ENCODE data around the gene S100PBP.
A peak's percentile ranks its signal among the peaks of the same experiment; 100 is the strongest.

S100PBP gene

DNA sequence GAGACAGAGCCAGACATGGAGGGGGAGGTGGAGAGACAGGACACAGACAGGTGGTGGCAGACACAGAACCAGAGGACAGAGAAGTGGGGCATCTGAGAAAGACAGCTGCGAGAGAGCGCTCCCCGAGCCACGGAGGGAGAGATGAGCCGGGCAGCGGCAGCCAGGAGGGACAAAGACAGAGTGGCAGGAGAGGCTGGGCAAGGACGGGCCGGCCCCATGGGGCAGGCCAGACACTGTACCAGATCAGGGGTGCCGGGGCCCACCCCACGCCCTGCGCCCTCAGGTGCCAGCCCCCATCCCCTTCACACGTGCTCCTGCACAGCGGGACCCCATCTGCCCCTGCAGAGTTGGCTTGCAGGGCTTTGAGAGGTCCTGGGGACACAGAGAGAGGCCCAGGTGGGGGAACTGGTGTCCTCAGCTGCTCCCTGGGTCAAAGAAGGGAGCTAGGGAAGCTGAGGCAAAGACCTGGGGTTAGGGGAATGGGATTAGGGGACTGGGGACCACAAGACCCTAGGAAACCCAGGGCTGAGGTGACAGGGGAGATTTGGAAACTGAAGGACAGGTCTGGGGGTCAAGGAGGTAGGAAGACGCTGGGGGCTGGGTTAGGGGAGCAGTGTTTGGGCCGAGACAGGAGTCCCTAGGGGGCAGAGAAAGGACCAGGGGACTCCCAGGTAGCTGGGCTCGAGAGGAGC, 52.6 kb downstream of the S100PBP start:
- DNase-seq, result peak in 1 of 51 donors; percentile 40

DNA sequence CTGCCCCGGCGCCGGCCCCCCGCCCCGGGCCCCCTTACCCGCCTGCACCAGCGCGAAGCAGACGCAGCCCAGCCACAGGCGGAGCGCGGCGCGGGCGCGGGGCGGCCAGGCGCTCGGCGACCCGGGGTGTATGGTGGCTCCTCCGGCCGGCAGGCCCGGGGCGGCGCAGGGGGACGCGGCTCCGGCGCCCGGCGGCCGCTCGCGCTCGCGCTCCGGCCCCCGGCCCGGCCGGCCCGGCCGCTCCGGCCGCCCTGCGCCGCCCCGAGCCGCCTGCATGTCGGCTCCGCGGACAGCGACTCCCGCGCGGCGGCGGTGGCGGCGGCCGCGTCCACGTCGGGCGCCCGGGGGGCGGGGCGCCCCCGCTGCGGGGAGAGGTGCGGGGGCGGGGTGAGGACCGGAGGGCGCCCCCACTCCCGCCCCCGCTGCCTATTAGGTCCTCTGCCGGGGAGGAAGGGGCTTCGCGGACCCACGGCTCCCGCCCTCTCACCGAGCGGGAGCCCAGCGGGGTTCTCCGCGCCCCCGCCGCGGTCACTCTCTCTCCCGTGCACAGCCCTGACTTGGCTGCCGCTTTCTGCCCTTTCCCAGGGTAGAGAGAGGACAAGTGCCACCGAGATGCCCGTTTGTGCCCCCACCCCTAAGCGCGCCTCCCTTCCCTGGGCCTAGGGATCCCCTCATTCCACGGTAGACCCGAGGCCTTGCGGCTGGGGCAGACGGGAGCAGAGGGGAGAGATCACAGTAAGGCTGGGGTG, 53.3 kb downstream of the S100PBP start, which contains the start of gene FNDC5:
Gene FNDC5 (minus strand): TSS at position 298 of the 749 bp plus-strand sequence.
- DNase-seq, result peak in 3 of 51 donors; percentile 20 to 26 (median 23)

DNA sequence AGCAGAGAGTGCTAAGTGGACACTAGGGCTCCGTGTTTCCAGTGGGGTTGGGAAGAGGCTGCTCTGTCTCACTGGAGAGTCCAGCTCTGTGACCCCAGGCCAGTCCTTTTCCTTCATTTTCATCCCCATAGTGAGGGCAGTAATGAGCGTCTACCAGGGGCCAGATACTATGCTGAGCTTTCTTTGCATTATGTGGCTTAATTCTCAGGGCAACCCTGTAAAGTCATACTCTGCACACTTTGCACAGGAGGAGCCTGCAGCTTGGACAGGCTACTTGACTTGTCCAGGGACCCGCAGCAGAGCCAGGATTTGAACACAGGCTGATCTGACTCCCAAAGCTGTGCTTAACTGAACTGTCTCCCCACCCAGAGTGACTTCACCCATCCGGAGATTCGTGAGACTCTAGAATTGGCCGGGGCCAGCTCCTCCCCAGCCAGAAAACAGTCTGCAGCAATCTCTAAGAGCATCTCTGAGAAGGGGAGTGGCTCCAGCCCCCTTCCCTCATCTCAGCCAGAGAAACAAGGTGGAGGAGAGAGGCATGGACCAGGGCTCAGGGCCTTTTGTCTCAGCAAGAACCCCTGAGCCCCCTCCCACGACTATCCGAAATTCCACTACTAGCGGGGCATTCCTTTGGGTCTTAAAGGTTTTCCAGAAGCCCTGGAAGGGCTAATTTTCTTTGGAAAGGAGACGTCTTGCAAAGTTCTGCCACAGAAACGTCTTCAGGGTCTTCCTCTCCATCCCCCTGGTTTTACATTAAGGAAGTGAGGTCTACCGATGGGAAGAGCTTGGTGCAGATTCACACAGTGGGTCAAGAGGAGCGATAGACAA, 54.1 kb downstream of the S100PBP start:
- no peak for DNase-seq

DNA sequence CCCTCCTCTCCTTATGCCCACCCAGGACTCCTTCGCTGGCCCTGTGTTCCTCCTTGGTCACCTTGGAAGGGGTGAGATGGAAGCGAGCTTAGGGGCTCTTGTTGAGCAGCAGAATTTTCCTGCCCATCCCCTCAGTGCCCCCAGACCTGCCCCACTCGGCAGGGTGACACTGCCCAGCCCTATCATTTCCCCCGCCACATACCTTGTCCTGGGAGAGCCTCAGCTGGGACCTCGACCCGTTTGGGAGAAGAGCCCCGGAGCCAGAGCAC, 54.7 kb downstream of the S100PBP start:
- no peak for DNase-seq

DNA sequence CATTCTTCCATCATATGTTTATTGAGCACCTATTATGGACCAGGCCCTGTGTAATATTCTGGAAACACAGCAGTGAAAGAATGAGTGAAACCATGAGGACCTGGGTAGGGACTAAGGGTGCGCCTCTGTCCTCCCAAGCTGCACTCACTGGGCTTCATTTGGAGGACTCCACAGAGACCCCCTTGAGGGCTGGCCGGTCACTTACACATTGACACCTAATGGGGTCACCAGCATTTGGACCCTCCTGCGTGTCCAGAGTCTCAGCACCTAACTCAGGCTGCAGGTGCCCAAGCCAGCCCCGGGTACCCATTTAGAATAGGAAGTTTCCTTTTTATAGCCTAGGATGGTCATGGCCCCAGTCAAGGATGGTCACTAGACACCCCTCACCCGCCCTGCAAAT, 56.0 kb downstream of the S100PBP start:
- DNase-seq, result no peak

DNA sequence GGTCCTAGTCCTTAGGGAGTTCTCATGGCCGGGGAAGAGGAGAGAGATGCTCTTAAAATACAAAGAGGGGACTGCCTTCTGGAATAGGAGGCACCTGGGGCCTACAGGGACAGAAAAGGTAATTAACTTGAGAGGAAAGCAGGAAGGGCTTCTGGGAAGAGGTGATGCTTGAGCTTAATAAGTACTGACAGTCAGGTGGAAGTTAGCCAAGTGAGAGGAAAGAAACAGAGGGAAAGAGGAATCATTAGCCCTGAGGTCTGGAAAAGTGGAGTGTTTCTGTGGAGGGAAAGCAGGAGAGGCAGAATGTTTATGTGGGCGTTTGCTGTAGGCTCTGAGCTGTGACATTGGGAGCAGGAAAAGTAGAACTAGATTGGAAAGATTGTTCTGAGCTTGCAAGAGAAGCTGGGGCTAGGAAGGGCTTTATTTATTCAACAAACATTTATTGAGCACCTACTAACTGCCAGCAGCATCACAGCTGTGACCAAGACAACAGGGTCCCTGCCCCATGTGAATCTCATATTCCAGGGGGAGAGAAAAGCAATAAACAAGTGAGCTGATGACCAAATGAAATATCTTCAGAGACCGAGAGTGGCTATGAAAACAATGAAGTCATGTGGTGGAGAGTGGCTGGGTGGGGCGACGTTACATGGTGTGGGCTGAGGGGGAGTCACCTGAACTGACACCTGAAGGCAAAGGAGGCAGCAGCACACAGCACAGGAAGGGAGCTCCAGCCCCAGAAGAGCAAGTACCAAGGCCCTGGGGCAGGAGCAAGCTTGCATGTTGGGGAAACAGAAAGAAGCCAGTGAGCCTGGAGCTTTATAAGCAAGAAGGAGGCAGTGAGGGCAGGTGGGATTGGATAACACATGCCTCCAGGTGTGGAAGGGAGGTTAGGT, 57.7 kb downstream of the S100PBP start:
- no peak for DNase-seq

DNA sequence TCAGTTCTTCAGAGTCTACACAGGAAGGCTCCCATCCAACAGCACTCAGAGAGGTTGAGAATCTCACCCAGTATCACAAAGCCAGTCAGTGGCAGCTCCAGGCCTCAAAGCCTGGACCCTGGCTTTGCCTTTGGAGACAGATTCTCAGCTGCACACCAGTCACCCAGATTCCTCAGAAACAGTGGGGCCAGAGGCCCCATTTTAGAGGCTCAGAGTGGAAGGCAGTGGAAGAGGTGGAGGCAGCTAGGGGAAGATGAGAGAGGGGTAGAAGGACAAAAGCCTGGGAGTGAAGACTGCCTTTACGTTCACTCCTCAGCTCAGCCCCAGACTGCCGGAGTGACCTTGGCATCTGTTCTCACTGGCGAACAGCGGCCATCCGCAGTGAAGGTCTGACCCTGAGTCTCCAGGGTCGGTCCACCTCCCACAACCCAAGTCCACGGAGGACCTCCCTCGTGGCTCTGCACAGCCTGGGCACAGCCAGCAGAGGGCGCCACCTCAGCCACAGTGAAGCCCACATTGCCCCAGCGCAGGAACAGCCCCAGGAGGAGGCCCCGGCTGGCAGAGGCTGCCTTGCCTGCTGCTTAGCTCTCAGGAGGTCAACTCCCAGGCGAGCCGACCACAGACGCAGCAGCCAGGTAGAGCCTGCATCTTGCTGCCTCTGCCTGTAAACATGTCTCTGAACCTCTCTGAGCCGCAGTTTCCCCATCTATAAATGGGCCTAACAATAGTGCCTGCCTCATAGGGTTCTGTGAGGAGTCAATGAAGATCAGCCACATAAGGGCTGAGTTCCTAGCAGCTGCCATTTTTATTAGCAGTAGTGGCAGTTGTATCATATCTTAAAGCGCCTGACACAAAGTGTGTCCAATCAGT, 59.1 kb downstream of the S100PBP start:
- peak in 29 of 51 donors; percentile 17 to 73 (median 31) for DNase-seq

DNA sequence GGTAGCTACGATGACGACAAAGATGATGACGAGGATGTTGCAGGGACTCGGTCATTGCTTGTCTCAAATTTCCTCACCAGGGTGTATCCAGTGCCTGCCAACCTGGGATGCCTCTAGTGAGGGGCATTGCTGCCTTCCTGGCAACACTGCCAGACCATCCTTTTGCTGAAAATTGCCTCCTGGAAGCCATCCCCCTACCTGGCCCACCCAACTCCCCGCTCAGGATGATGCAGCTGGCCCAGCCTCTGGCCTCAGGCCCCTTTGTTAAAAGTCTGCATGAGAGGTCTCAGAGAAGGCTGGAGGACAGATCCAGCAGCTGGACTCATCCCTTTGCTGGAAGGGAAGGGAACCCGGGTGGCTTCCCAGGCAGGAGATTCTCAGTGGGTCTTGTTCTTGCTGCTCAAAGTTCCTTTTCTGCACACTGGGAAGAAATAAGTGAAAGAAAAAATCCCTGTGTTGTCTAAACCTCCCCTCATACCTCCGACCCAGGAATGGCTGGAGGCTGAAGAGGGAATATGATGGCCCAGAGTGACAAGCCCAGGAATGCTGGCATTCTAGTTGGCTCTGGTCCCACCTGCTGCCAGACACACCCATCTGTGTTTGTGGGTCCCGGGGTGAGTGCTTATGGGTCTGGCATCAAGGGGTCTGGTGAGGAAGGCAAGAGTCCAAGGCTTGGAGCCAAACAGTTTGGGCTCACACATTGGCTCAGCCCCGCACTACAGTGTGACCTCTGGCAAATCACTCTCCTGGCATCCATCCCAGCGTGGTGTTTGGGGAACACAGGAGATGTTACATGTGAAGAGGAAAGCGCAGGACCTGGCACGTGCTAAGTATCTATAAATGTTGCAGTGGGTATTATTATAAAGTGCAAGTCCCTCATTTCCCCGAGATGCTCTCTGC, 60.0 kb downstream of the S100PBP start:
- DNase-seq, result peak in 2 of 51 donors; percentile 27 to 39

DNA sequence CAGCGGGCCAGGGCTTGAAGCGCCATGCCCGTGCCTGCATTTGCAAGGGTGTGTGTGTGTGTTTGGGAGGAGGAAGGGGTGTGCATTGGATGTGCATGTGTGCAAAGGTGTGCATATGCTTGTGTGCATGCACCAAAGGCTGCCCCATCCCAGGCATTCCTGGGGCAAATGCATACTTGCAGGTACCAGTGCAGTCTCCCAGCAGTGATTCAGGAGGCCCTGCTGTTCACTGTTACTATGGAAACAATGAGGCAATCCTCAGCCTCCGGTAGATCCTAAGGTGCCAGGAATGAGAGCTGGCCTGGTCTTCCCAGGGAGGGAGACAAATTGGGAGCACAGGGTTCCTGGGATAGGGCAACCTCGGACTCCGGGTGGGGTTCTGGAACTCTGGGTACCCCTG, 60.7 kb downstream of the S100PBP start:
- peak in 4 of 51 donors; percentile 22 to 29 (median 26) for DNase-seq

DNA sequence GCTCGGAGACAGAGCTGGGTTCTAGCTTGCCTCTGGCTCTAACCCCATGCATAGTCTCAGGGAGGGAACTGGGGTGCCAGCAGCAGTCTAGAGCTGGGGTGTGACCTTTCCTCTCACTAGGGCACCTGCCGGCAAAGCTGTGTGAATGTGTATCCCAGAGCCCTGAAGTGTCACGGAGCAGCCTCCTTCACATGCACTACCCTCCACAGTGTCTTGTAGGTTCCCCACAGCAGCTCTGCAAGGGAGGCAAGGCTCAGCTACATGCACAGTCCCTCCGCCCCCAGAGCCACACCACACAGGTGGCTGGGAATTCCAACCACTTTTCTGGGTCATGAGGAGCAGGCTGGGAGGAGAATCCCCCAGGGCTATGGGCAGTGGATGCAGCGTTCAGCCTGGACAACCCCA, 61.2 kb downstream of the S100PBP start:
- no peak for DNase-seq

DNA sequence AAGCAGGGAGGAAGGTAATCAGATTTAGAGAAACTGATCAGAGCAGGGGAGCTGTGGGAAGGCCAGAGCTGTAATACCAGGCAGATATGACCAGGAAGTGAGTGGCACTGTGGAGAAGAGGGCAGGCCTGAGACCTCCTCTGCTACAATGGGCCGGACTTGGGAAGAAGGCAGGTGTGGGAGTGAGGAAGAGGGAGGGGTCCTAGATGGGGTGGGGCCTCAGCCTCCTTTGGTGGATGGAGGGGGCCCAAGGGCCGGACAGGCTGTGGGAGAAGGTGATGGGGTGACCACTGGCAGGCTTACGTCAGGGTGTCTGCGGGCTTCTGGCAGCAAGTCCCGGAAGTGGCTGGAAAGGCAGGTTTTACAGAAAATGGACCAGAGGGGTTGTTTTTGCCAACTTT, 63.8 kb downstream of the S100PBP start:
- no peak for DNase-seq

DNA sequence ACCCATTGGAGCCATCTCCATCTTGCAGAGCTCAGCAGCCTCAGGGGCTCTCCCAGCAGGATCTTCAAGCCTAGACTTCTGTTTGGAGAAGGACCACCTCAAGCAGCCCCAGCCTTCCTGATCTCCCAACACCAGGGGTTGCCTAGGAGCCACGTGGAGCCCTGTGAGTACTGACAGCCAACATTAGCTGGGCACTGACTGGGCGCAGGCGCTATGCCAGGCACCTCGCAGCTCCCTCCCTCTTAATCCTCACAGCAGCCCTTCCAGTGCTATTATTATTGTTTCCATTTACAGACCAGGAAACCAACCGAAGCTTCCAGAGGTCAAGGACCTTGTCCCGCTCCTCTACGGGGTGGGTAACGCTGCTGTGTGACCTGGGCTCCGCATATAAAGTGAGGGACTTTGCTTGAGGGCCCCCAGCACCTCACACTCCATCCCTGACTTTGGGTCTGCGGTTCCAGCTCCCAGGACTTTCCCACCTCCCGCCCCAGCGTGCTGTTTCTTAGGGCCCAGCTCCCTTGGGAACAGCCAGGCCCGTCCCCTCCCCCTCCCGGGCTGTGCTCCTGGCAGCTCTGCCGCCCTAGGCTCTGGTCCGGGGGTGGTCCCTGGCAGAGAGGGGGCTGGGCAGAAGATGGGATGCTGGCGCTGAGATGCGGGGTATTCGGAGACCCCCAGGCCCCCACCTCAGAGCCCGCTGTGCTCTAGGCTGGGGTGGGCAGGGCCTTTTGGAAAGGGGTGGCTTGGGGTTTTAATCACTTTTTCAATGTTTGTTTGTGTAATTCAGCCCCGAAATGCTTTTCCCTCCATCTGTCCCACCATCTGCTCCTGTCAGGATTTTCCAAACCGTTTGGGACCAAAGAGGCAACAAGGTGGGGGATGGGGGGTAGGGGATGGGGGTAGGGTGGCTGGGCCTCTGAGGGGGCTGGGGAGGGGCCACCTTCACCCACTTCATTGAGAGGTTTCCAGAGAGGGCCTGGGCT, 64.7 kb downstream of the S100PBP start:
- DNase-seq, result peak in 27 of 51 donors; percentile 20 to 73 (median 35)

DNA sequence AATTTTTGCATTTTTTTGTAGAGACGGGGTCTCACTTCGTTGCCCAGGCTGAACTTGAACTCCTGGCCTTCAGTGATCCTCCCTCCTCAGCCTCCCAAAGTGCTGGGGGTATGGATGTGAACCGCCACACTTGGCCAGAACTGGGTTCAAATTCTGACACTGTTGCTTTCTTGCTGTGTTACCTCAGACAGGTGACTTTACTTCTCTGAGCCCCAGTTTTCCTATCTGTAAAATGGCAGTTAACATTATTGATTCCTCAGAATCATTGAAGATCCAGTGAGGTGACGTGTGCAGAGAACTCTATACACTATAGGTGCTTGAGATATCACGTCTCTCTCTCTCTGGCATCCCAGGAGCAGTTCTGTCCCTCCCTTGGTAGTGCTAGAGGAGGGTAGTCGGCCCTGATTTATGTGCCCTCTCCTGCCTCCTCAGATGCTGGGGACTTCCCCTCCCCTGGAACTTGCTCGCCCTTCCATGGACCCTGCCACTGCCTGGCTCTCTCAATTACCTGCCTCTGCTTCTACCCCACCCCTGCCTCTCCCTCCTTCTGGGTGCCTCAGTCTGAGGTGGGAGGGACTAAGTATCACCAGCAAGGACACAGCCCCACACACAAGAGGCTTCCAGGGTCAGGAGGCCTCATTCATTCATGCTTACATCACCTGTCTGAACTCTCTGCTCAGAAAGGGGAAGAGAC, 66.0 kb downstream of the S100PBP start:
- no peak for DNase-seq

DNA sequence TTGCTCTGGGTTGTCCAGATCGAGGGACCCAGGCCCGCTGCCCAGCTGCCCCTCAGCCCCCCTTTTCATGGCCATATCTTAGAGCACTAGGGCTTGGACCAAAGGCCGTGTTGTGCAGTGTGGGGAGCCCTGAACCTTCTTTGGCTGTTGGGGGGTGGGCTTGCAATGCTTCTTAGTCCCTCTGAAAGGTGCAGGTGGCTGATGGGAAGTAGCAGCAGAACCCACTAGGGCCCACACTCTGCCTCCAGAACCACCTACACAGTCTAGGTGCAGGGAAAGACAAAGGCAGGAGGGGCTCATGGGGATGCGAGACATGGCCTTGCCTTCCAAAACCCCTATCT, 66.5 kb downstream of the S100PBP start:
- DNase-seq, result no peak

DNA sequence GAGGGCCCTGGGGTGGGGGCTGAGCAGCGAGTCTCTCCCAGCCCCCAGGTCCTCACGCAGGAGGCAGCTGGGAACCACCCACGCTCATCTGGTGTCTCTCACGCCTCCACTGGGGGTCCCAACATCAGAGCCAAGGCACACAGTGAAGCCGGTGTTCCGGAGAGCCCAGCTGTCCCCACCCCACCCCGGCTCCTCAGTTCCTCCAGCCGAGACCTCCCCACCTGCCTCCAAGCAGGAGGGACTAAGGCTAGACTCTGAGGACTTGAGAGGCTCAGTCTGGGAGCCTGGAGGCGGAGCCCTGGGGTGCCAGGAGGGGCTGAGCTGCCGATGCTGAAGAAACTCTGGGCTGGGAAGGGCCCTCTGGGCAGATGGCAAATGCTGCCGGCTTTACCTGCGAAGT, 67.3 kb downstream of the S100PBP start:
- no peak for DNase-seq

DNA sequence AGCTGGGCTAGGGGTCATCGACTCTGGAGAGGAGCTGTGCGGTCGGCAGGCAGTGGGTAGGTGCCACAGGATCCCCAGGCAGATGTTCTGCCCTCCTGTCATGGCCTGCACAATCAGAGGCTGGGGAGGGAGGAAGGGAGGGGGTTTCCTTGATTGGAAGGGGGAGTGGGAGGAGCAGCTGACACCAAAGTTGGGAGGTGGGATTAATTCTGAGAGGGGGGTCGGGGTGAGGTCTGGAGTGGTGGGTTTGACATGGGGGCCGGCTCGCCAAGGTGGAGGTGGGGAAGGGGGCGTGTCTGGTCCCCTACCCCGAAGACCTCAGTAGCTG, 68.2 kb downstream of the S100PBP start:
- DNase-seq, result no peak

DNA sequence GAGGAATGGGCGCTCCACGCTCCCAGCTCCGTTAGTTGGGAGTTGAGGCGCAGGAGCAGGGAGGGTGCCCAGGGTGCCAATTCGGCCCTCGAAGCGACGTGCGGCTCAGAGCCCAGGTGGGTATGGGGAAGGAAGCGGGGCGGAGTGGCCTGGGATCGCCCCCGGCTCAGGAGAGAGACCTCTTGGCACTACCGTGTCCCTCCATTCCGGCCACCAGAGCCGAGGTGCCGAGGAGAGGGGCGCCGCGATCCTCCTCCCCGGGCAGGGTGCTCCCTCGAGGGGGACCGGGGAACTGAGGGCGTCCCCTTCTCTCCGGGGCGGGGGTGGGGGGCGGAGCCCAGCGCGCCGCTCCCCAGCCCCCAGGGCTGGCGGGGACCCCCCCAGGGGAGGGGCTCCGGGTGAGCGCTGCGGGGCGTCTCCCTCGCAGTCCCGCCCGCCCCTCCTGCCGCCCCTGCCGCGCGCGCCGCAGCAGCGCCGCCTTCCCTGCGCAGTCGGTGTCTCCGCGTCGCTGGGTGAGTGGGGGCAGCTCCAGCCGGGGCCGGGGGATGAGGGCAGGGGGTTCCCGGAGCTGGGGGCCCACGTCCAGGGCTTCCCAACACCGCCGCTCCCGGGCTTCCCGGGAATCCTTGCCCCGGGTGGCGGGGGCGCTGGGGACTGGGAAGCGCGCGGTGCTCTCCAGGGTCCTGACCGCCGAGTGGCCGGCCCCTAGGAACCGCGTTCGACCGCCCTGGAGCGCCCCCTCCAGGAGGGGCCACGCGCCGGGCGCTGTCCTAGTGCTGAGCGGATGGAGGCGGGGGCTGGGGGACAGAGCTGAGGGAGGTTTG, 68.8 kb downstream of the S100PBP start, which contains the start of gene HPCA:
Gene HPCA (plus strand): TSS at position 488 of the 824 bp plus-strand sequence. CDS start 2,408 bp downstream, outside the sequence.
- peak in 13 of 51 donors; percentile 12 to 62 (median 36) for DNase-seq
